ENCODE results near the gene INTS3. TPM values are rescaled to one million over a fixed set of nuclear protein-coding genes. Genes with fewer than 3 reads are reported as not detected.

The INTS3 gene
- total and polyA plus RNA-seq, 5 donors = 26.4 to 41.8 (median 33.2) TPM

- intact Hi-C loops (cut with DNase I) = loop anchor here in 1 of 4 donors (5.0 to 10.0 kb wide), 2 partner anchors 96 to 259 kb away; partner anchors contain the start of gene NPR1
- no peaks in the 10 kb centered on the region for H3K27me3 ChIP-seq (ENCODE audit: control insufficient read depth, insufficient read depth)
- 46% methylated on average over 12 of the region's 12 CpGs for WGBS
- DNase-seq (peak in 1 of 3 donors; percentile 62), ATAC-seq (no peak)
- H3K4me3 ChIP-seq (ENCODE audit: low read length) = no peak overlapping the region
- H3K27ac ChIP-seq (ENCODE audit: low read length) = peak overlapping the region; percentile 19
- H3K4me1 ChIP-seq (ENCODE audit: control insufficient read depth, insufficient read depth, low read length) = peaks cover 11% of the 10 kb centered on the region
- no peaks in the 10 kb centered on the region for H3K9me3 ChIP-seq (ENCODE audit: control insufficient read depth, low read length)
Observed at GRCh38 chr1:153773096-153773921, 45.5 kb downstream of the INTS3 start.

- no peak overlapping the region for H3K4me3 ChIP-seq (ENCODE audit: low read length)
- peak overlapping the region; percentile 71 for H3K27ac ChIP-seq (ENCODE audit: low read length)
- DNase-seq = no peak
- intact Hi-C loops (cut with DNase I) = loop anchor here in 1 of 4 donors (5.0 to 10.0 kb wide), 2 partner anchors 97 to 259 kb away; partner anchors contain the start of gene NPR1
- ATAC-seq = no peak
- peaks cover 11% of the 10 kb centered on the region for H3K4me1 ChIP-seq (ENCODE audit: control insufficient read depth, insufficient read depth, low read length)
- WGBS = 59% methylated on average over 8 of the region's 8 CpGs
- no peaks in the 10 kb centered on the region for H3K27me3 ChIP-seq (ENCODE audit: control insufficient read depth, insufficient read depth)
- H3K9me3 ChIP-seq (ENCODE audit: control insufficient read depth, low read length) = no peaks in the 10 kb centered on the region
Observed at GRCh38 chr1:153774026-153774595, 46.3 kb downstream of the INTS3 start.

GRCh38 chr1:153774780-153775457, 47.1 kb downstream of the INTS3 start, which contains the start of gene SLC27A3:
TSS of gene SLC27A3 (plus strand) at chr1:153775407. CDS start at chr1:153775498, 91 bp downstream.
- intact Hi-C loops (cut with DNase I) = loop anchor here in 1 of 4 donors (5.0 to 10.0 kb wide), 2 partner anchors 98 to 260 kb away; partner anchors contain the start of gene NPR1
- WGBS = 1% methylated on average over 35 of the region's 35 CpGs
- Histone ChIP-seq H3K4me3 (ENCODE audit: low read length) (peak within 1 kb of the TSS; percentile 44), H3K27me3 (ENCODE audit: control insufficient read depth, insufficient read depth) (no peaks in the 10 kb centered on the region), H3K9me3 (ENCODE audit: control insufficient read depth, low read length) (no peaks in the 10 kb centered on the region), H3K27ac (ENCODE audit: low read length) (peak within 1 kb of the TSS; percentile 71), H3K4me1 (ENCODE audit: control insufficient read depth, insufficient read depth, low read length) (peaks cover 14% of the 10 kb centered on the region)
- ATAC-seq (peak; percentile 88 to 91), DNase-seq (peak; percentile 91 to 95 (median 95))

- intact Hi-C loops (cut with DNase I) = loop anchor here in 1 of 4 donors (10.0 kb wide), 1 partner anchor 261 kb away; no protein-coding TSS in a partner anchor
- Histone ChIP-seq H3K9me3 (ENCODE audit: control insufficient read depth, low read length) (no peaks in the 10 kb centered on the region), H3K4me3 (ENCODE audit: low read length) (peak overlapping the region; percentile 44), H3K27ac (ENCODE audit: low read length) (peak overlapping the region; percentile 71), H3K27me3 (ENCODE audit: control insufficient read depth, insufficient read depth) (no peaks in the 10 kb centered on the region), H3K4me1 (ENCODE audit: control insufficient read depth, insufficient read depth, low read length) (peaks cover 17% of the 10 kb centered on the region)
- ATAC-seq (peak; percentile 28 to 43), DNase-seq (peak; percentile 79 to 90 (median 87))
- under 1% methylated on average over 83 of the region's 83 CpGs for WGBS
Observed at GRCh38 chr1:153775458-153776327, 47.8 kb downstream of the INTS3 start.

- intact Hi-C loops (cut with DNase I) = loop anchor here in 1 of 4 donors (10.0 kb wide), 1 partner anchor 262 kb away; no protein-coding TSS in a partner anchor
- Histone ChIP-seq H3K27ac (ENCODE audit: low read length) (no peak overlapping the region), H3K4me3 (ENCODE audit: low read length) (peak overlapping the region; percentile 44), H3K9me3 (ENCODE audit: control insufficient read depth, low read length) (no peaks in the 10 kb centered on the region), H3K27me3 (ENCODE audit: control insufficient read depth, insufficient read depth) (no peaks in the 10 kb centered on the region), H3K4me1 (ENCODE audit: control insufficient read depth, insufficient read depth, low read length) (peaks cover 17% of the 10 kb centered on the region)
- WGBS = 53% methylated on average over 10 of the region's 10 CpGs
- peak in 1 of 3 donors; percentile 58 for DNase-seq
- no peak for ATAC-seq
Observed at GRCh38 chr1:153776352-153776751, 48.5 kb downstream of the INTS3 start.

GRCh38 chr1:153776845-153777370, 49.1 kb downstream of the INTS3 start:
- Histone ChIP-seq H3K27ac (ENCODE audit: low read length) (no peak overlapping the region), H3K27me3 (ENCODE audit: control insufficient read depth, insufficient read depth) (no peaks in the 10 kb centered on the region), H3K9me3 (ENCODE audit: control insufficient read depth, low read length) (no peaks in the 10 kb centered on the region), H3K4me3 (ENCODE audit: low read length) (no peak overlapping the region), H3K4me1 (ENCODE audit: control insufficient read depth, insufficient read depth, low read length) (peaks cover 17% of the 10 kb centered on the region)
- intact Hi-C loops (cut with DNase I) = loop anchor here in 1 of 4 donors (10.0 kb wide), 1 partner anchor 262 kb away; no protein-coding TSS in a partner anchor
- 80% methylated on average over 10 of the region's 10 CpGs for WGBS
- ATAC-seq (no peak), DNase-seq (no peak)

- intact Hi-C loops (cut with DNase I) = loop anchor here in 1 of 4 donors (10.0 kb wide), 1 partner anchor 263 kb away; no protein-coding TSS in a partner anchor
- no peak overlapping the region for H3K27ac ChIP-seq (ENCODE audit: low read length)
Observed at GRCh38 chr1:153777648-153778047, 49.8 kb downstream of the INTS3 start.

GRCh38 chr1:153778051-153778823, 50.4 kb downstream of the INTS3 start:
- ATAC-seq (no peak), DNase-seq (no peak)
- no peaks in the 10 kb centered on the region for H3K27me3 ChIP-seq (ENCODE audit: control insufficient read depth, insufficient read depth)
- H3K9me3 ChIP-seq (ENCODE audit: control insufficient read depth, low read length) = no peaks in the 10 kb centered on the region
- H3K4me3 ChIP-seq (ENCODE audit: low read length) = no peak overlapping the region
- 88% methylated on average over 22 of the region's 22 CpGs for WGBS
- peaks cover 17% of the 10 kb centered on the region for H3K4me1 ChIP-seq (ENCODE audit: control insufficient read depth, insufficient read depth, low read length)
- intact Hi-C loops (cut with DNase I) = loop anchor here in 1 of 4 donors (10.0 kb wide), 1 partner anchor 263 kb away; no protein-coding TSS in a partner anchor
- no peak overlapping the region for H3K27ac ChIP-seq (ENCODE audit: low read length)

More at GRCh38 chr1:153777648-153778047, 49.8 kb downstream of the INTS3 start:
- Histone ChIP-seq H3K9me3 (ENCODE audit: control insufficient read depth, low read length) (no peaks in the 10 kb centered on the region), H3K4me1 (ENCODE audit: control insufficient read depth, insufficient read depth, low read length) (peaks cover 17% of the 10 kb centered on the region), H3K4me3 (ENCODE audit: low read length) (no peak overlapping the region), H3K27me3 (ENCODE audit: control insufficient read depth, insufficient read depth) (no peaks in the 10 kb centered on the region)
- ATAC-seq (no peak), DNase-seq (peak in 2 of 3 donors; percentile 56 to 78)
- 39% methylated on average over 7 of the region's 7 CpGs for WGBS

GRCh38 chr1:153778824-153779519, 51.1 kb downstream of the INTS3 start:
- no peak overlapping the region for H3K27ac ChIP-seq (ENCODE audit: low read length)
- H3K27me3 ChIP-seq (ENCODE audit: control insufficient read depth, insufficient read depth) = no peaks in the 10 kb centered on the region
- DNase-seq (no peak), ATAC-seq (no peak)
- 85% methylated on average over 18 of the region's 18 CpGs for WGBS
- intact Hi-C loops (cut with DNase I) = loop anchor here in 1 of 4 donors (10.0 kb wide), 1 partner anchor 264 kb away; no protein-coding TSS in a partner anchor
- no peaks in the 10 kb centered on the region for H3K9me3 ChIP-seq (ENCODE audit: control insufficient read depth, low read length)
- peaks cover 16% of the 10 kb centered on the region for H3K4me1 ChIP-seq (ENCODE audit: control insufficient read depth, insufficient read depth, low read length)
- H3K4me3 ChIP-seq (ENCODE audit: low read length) = no peak overlapping the region

Measured in right cardiac atrium (tissue), 5 donors.